Stimulated activated CD4-positive, alpha-beta T cell treated with anti-CD3 and anti-CD28 coated beads, Interleukin-12 subunit alpha, Interleukin-12 subunit beta, amount 100 ng/mL, for 4 hours (primary cell): ENCODE data around the gene ASB4.
"Not testable (repeated sequence)": the region's sequence is repeated elsewhere in the genome, so short reads cannot be mapped to it uniquely, and the experiment has no call there.

ENCODE experiments used
- DNase-seq: peaks from one replicate; pipeline ENCODE4 v3.0.0-alpha.2; 2020

ASB4 gene

DNA sequence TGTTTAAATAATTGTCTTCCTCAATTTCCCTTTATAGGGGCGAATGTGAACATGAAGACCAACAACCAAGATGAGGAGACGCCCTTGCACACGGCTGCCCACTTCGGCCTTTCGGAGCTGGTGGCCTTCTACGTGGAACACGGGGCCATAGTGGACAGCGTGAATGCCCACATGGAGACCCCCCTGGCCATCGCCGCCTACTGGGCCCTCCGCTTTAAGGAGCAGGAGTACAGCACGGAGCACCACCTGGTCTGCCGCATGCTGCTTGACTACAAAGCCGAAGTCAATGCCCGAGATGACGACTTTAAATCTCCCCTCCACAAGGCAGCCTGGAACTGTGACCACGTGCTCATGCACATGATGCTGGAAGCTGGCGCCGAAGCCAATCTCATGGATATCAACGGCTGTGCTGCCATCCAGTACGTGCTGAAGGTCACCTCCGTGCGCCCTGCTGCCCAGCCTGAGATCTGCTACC, 42.1 kb downstream of the ASB4 start:
- no peak for DNase-seq

GRCh38 chr7:95529701-95530100, 44.0 kb downstream of the ASB4 start:
- no peak for DNase-seq

- DNase-seq: no peak
These were observed 45.1 kb downstream of the ASB4 start for GRCh38 chr7:95530881-95531280.

DNA sequence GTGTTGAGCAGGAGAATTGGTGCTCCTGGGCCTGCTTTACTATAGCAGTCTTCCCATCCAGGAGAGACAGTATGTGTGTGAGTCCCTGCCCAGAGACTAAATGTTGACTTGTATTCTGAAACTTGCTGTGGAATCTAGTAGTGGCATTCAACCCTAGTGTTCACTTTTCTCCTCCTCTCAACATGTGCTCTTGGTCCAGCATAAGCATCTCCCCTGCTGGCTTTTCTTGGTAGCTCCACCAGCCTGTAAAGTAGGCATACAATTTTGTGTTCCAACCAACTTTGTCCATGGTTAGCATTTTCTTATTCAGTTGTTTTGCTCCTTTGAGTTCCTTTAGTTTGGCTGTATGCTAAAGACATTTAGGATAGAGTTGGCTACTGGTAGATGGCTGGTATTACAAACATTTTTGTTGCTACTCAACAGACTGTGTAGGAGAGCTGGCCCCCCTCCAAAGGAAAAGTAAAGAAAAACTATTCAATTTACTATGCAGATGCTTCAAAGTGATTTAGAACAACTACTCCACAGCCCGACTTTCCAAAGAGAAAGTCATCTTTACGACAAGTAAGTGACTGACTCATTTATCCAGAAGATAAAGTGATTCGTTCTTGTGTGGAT, 46.0 kb downstream of the ASB4 start:
- no peak for DNase-seq

- DNase-seq: no peak
These were observed 49.1 kb downstream of the ASB4 start for GRCh38 chr7:95534796-95535195.

DNA sequence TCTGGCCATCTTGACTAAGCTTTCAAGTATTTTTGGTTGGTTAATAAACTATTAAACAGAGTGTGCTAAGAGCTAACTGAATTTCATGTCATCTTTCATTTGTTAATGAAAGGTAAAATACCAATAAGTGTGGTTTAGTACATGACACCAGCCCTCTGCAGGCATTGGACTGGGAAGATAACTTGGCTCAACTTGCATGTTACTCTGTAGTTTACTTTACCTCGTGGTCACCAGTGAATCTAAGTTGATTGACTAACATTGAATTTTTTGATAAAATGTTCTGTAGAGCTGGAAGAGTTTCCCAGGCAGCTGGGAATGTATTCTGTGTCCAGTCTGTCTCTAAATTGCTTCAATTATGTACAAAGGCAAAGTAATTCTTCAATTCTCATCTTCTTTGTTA, 49.9 kb downstream of the ASB4 start:
- DNase-seq: no peak

DNA sequence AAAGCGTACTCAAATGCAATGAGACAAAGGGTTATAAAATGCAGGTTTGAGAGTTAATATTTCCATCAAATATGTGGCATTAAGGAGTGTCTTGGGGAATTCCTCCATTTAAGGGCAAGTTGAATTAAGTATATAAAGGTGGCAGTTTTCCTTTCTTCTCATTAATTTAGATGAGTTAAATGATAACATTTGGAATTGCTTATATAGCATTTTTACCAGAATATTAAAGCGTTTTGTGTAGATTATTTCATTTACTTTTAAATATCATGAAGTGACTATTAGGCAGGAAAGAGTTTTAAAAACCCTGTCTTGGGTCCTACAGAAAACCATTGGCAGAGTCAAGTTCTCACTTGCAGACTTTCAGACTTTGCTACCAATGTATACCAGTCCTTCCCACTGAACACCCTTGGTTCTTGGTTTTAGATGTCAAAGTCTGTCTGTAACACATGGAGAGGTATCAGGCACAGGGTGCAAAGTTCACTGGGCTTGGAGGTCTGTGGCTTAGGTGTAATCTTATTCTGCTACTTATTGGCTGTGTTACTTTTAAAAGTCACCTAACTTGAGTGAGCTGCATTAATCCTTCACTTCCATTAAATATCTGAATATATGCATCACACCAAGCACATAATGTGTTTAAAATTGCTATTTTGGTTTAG, 51.0 kb downstream of the ASB4 start:
- no peak for DNase-seq

DNA sequence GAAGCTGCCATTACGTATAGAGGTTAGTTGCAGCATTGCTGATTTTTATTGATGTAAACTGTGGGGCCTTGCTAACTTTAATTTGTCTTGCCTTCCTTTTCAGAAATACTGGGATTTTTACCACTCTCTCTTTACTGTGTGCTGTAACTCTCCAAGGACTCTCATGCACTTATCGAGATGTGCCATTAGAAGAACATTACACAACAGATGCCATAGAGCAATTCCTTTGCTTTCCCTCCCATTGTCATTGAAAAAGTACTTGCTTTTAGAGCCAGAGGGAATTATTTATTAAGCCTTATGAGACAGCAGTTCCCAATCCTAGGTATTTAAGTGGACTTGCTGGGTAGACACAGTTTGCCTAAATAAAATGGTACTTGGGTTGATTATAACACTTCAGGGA, 51.7 kb downstream of the ASB4 start:
- DNase-seq: no peak

GRCh38 chr7:95539426-95539825, 53.7 kb downstream of the ASB4 start:
- DNase-seq: no peak

DNA sequence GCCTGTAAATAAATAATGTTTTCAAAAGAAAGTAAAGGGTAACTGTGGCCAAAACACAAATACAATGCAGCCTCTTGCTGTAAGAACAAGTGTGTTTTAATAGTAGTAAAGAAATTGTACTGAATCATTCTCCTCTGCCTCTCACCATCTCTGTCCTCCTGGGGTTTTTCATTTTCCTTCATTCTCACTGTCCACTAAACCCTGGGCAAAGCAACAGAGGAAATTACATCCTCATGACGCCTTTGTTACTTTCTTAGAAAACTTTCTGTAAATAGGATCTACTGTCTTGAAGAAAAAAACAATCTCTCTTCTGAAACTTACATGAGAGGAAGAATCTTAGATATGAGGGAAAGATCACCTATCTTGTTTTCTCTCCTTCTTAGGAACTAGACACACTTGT, 54.6 kb downstream of the ASB4 start:
- DNase-seq: no peak

DNA sequence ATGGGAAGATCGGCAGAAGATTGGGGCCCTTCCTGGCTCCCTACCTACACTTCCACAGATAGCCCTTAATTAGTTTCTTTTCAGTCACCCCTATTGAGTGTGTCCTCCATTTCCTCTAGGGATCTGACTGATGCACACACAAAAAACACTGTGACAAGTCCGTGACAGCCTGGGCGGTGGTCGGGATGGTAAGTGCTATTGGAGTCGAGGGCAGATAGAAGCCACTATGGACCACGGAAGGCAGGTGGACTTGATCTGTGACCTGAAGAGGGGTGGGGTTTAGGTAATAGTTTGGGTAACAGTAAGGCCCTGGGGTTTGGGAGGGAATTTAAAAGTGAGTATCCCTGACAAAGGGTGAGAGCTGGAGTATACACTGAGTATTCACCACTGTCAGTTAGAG, 57.6 kb downstream of the ASB4 start:
- no peak for DNase-seq

DNA sequence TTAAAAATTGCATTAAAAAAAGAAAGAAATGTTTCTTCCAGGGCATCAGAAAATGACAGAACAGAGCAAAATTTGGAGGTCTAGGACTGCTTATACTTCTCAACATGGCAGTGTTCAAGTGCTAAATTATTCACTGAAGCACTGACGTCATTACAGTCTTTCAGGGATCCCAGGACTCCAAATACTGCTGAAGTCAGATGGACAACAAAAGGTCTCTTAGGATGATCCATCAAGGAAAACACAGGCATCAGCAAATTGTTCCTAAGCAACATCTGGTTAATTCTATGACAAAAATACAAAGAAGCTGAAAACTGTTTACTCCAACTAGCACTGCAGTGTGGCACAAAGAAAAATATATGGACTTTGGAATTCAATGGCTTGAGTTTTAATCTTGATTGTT, 58.4 kb downstream of the ASB4 start:
- no peak for DNase-seq

DNA sequence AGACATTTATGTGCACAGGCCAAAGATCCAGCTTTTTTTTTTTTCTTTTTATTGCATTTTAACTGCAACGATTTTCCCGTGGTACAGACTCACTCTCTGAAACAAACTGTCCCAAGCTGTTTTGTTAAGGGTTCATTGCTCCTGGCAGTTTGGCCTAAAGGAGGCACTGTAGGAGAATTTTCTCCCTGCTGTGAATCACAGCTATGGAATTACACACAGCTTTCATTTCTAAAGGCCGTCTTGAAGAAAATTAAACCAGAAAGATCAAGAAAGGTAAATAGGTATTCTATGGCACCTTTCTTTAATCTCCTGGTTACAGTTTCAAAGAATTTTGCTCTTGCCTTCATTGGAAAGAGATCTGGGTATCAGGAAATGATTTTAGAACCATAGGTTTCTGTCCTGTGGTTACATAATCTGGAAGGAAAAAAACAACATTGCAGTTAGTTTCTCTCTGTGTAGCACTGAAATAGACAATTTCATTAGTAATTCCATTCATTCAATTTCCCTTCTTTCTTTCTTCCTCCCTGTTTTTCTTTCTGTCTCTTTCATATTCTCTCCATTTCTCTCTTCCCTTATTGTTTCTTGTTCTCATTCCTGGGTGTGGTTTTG, 59.4 kb downstream of the ASB4 start:
- DNase-seq: no peak

GRCh38 chr7:95545673-95546072, 59.9 kb downstream of the ASB4 start:
- no peak for DNase-seq

DNA sequence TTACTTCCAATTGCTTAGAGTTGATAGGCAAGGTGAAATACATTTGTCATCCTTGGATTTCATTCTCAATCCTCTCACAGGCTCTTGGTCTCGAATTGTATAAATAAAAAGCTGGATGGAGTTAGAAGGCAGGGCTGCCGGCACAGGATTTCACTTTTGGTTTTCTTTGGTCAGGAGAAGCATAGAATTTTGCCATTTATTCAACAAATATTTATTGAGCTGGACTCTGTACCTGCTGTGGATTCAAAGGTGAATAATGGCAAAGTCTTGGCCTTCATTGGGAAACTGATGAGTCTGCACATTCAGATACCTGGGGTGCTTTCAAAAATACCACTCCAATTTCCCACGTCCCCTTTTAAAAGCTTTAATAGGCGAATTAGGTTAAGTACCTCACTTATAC, 60.9 kb downstream of the ASB4 start:
- DNase-seq: no peak

DNA sequence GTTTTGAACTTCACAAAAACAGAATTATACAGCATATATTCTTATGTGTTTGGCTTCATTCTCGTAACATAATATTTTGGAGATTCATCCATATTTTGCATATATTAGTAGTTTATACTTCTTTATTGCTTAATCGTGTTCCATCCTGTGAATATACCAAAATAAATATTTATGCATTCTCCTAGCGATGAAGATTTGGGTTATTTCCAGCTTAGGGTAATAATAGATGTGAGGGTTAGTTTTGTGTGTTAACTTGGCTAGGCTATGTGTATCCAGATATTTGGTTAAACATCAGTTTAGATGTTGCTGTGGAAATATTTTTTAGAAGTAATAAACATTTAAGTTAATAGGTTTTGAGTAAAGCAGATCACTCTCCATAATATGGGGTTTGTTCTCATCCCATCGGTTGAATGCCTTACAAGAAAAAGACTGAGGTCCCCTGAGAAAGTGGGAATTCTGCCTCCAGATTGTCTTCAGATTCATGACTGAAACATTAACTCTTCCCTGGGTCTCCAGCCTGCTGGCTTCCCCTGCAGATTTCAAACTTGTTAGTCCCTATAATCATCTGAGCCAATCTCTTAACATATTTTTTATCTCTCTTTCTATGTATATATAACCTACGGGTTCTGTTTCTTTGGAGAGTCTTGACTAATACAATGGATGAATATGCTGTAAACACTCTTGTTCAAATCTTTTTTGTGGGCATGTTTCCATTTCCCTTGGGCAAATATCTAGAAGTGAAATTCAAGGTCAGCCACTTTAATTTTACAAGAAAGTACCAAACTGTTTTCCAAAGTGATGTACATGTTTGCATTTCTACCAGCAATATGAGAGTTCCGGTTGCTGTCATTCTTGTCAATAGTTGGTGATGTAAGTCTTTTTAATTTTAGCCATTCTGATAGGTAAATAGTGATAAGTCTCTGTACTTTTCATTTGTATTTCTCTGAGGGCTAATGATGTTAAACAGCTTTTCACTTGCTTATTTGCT, 61.9 kb downstream of the ASB4 start:
- no peak for DNase-seq

DNA sequence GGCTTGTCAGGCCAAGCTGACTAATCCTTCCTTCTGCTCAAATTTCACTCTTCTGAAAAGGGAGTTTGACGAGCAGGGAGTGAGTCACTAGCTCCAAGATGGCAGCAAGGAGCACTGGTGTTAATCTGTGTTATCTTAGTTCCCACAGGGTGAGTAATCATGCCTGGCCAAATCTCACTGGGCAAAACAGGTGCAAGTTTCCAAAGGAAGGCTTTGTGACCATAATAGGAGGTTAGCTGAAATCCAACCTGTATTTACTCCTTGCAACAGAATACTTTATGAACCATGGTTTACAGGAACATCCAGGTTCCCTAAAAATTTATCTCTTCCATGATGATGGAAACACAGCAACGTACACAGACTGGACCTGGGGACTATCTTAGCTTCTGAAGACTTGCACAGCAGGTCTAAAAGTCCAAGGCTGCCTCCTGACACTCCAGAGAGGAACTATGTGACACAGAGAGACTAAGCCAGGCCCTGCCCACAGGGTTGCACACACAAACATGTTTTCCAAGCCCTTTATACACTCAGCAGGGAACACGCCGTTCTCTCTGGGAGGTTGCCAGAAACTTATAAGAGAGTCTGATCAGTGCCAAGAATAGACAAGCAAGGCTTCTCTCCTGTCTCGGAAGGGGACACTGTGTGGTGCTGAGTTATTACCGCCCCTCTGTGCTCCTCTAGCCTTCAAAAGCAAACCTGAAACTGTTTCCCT, 64.2 kb downstream of the ASB4 start:
- DNase-seq: no peak

DNA sequence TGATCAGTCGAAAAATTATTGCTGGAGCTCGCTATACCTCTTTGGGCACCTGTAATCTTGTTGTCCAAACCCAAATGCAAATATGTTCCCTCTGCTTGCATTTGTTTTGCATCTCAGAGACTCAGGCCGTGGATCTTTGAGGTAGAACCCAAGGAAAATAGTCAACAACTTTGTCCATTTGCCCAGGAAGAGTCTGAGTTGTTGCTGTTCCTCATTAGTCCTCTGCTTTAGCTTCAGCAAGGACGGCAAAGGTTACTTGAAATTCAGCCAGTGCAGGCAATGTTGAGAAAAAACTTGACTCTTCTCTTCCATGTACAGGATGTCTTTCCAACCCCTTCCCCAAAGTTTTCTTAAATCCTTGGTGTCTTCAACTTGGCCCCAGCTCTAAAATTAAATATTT, 64.8 kb downstream of the ASB4 start:
- DNase-seq: no peak

DNA sequence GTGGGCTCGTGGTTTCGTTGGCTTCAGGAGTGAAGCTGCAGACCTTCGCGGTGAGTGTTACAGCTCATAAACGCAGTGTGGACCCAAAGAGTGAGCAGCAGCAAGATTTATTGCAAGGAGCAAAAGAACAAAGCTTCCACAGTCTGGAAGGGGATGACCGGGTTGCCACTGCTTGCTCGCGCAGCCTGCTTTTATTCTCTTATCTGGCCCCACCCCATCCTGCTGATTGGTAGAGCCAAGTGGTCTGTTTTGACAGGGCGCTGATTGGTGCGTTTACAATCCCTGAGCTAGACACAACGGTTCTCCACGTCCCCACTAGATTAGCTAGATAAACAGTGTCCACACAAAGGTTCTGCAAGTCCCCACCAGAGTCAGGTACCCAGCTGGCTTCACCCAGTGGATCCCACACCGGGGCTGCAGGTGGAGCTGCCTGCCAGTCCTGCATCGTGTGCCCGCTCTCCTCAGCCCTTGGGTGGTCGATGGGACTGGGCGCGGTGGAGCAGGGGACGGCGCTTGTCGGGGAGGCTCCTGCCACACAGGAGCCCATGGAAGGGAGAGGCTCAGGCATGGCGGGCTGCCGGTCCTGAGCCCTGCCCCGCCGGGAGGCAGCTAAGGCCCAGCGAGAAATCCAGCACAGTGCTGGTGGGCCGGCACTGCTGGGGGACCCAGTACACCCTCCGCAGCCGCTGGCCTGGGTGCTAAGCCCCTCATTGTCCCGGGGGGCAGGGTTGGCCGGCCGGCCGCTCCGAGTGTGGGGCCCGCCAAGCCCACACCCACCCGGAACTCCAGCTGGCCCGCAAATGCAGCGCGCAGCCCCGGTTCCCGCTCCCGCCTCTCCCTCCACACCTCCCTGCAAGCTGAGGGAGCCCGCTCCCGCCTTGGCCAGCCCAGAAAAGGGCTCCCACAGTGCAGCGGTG, 66.5 kb downstream of the ASB4 start:
- not testable (repeated sequence) for DNase-seq

- no peak for DNase-seq
These were observed 68.2 kb downstream of the ASB4 start for GRCh38 chr7:95553939-95554338.

DNA sequence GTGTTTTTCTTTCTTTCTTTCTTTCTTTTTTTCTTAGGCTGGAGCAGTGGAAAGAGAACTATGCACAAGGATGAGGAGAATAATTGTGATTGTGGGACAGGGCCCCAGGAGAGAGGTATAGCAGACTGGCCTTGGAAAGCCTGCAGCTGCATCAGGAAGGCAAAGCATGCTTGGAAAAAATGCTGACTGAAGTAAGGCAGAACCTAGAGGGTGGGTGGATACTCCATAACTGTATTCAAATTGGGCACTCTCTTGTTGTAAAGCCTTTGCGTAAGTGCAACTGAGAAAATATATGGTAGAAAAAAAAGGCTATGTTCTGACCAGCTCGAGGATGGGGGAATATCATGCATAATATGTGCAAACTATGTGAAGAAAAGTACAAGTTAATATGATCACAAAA, 71.0 kb downstream of the ASB4 start:
- DNase-seq: no peak

GRCh38 chr7:95558864-95559263, 73.1 kb downstream of the ASB4 start:
- DNase-seq: no peak
